Right lobe of liver (tissue), 6 donors: ENCODE data around the gene METTL13. TPM values are rescaled to one million over a fixed set of nuclear protein-coding genes. Genes with fewer than 3 reads are reported as not detected.
"Not testable (repeated sequence)": the region's sequence is repeated elsewhere in the genome, so short reads cannot be mapped to it uniquely, and the experiment has no call there.

Experiments used
- ATAC-seq, 4 donors: fragments of 200-7000 bp; cut with Tn5 transposase; one replicate each; pipeline ENCODE4 v1.9.1; 2020; ENCODE audit warnings: mild to moderate bottlenecking in 4 of 4, moderate library complexity in 4 of 4
- DNase-seq, 3 donors: peaks; one replicate each; pipeline ENCODE4 v3.0.0-alpha.2; 2020
- H3K27ac ChIP-seq, 3 donors: fragments of 200-600 bp; one replicate each; pipeline ENCODE4 v1.8.0; 2022
- H3K27me3 ChIP-seq, 2 donors: fragments of 200-600 bp; one replicate each; pipeline ENCODE4 v1.8.0; 2022
- H3K36me3 ChIP-seq, 4 donors: fragments of 200-600 bp; sonication (generic) in 1 of 4; one replicate each; pipeline versions ENCODE4 v1.5.1 to v1.8.0; 2017 to 2022; ENCODE audit warnings: control low read depth in 1 of 4
- H3K4me1 ChIP-seq, 4 donors: fragments of 200-600 bp; sonication (generic) in 1 of 4; one replicate each; pipeline versions ENCODE4 v1.5.1 to v1.8.0; 2017 to 2022; ENCODE audit warnings: control low read depth in 1 of 4
- H3K4me3 ChIP-seq, 3 donors: fragments of 200-600 bp; one replicate each; pipeline ENCODE4 v1.8.0; 2022
- H3K9me3 ChIP-seq, 4 donors: fragments of 200-600 bp; sonication (generic) in 1 of 4; one replicate each; pipeline versions ENCODE4 v1.5.1 to v1.8.0; 2017 to 2022; ENCODE audit warnings: control low read depth in 1 of 4
- POLR2A ChIP-seq: fragments of 450-650 bp; IDR thresholded peaks from one replicate; pipeline ENCODE4 v1.6.1; 2017; ENCODE audit warnings: antibody characterized with exemption, mild to moderate bottlenecking
- WGBS: methylation state at CpG from one replicate; pipeline ENCODE4 v1.1.6; 2018; ENCODE audit warnings: low coverage, low lambda C conversion rate; ENCODE audit not compliant: insufficient coverage; ENCODE audit errors: missing lambda C conversion rate; 5-methylcytosine and 5-hydroxymethylcytosine counted together
- intact Hi-C, 2 donors: fragments of 100-400 bp; cut with DNase I; formaldehyde crosslinking; loops; one replicate each; pipeline versions ENCODE4 v1.11.2 to v1.14.1; 2022
- total RNA-seq, 6 experiments: library from RNA; depleted of rRNA in 2 of 6; stranded (reverse); fragments of >200 nt in 2 of 6; fragmentation: NEBNext Ultra II Directional in 3 of 6; extraction: Animal tissue kit (Norgen Biotek cat#: 25700) in 3 of 6; gene quantifications; one replicate each; pipeline versions ENCODE4 v1.1.0 to v1.2.4, GENCODE V29; 2016 to 2023
- TF ChIP-seq, protein P1 (sequence below), 4 donors: fragments of 200-600 bp in 3 of 4; fragments of 450-650 bp in 1 of 4; IDR thresholded peaks; one replicate each; pipeline versions ENCODE4 v1.5.1 to v1.8.0; 2016 to 2022; ENCODE audit warnings: antibody characterized with exemption in 4 of 4, mild to moderate bottlenecking in 2 of 4
- donor health status: DM: no; HTN: yes; CAD: no.
- donor health status: DM: no; HTN: no; CAD: no.
- donor health status: DM: no; HTN: no; CAD: no.
- donor health status: DM: no; HTN: yes; CAD: no.
- donor health status: DM: no; HTN: yes; CAD: no.

METTL13 gene
- total RNA-seq, 6 experiments from 2014 or later = 8.9 to 14.4 (median 11.9) TPM

GRCh38 chr1:171794085-171794484 lies 12.6 kb downstream of the METTL13 start:
- peaks cover 0 to 72% (median 21%) of the 10 kb centered on the region in 4 donors for H3K36me3 ChIP-seq
- no peak overlapping the region for H3K4me3 ChIP-seq
- WGBS = 97% methylated on average over 3 of the region's 4 CpGs
- no peak for ATAC-seq
- H3K4me1 ChIP-seq = peaks cover 0 to 3% (median 0%) of the 10 kb centered on the region in 4 donors
- no peaks in the 10 kb centered on the region for H3K9me3 ChIP-seq
- no peaks in the 10 kb centered on the region for H3K27me3 ChIP-seq
- intact Hi-C loops = no loop called here
- no peak for DNase-seq
- no peak for TF ChIP-seq POLR2A
- TF ChIP-seq, protein P1, sequence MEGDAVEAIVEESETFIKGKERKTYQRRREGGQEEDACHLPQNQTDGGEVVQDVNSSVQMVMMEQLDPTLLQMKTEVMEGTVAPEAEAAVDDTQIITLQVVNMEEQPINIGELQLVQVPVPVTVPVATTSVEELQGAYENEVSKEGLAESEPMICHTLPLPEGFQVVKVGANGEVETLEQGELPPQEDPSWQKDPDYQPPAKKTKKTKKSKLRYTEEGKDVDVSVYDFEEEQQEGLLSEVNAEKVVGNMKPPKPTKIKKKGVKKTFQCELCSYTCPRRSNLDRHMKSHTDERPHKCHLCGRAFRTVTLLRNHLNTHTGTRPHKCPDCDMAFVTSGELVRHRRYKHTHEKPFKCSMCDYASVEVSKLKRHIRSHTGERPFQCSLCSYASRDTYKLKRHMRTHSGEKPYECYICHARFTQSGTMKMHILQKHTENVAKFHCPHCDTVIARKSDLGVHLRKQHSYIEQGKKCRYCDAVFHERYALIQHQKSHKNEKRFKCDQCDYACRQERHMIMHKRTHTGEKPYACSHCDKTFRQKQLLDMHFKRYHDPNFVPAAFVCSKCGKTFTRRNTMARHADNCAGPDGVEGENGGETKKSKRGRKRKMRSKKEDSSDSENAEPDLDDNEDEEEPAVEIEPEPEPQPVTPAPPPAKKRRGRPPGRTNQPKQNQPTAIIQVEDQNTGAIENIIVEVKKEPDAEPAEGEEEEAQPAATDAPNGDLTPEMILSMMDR (IDR thresholded peaks at IDR 0.05) = no peak
- no peak overlapping the region for H3K27ac ChIP-seq

DNA sequence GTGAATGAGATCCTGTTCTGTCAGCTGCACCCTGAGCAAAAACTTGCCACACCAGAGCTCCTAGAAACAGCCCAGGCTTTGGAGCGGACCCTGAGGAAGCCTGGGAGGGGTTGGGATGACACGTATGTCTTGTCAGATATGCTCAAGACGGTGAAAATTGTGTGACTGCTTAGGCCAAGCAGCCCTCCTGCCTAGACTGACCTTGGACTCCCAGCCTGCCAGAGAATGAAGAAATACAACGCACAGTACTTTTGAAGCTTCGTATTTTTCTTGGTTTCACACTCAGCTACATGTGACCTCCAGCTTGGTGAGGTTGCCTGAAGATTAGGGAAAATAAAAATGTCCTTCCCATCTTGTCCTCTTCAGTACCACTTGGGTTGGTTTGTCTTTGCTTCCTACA lies 15.1 kb downstream of the METTL13 start:
- no peaks in the 10 kb centered on the region for H3K27me3 ChIP-seq
- no peak overlapping the region for H3K27ac ChIP-seq
- WGBS = no CpG with 5 or more reads among the region's 5 CpGs
- ATAC-seq = no peak
- TF ChIP-seq, protein P1 (IDR thresholded peaks at IDR 0.05) = no peak
- TF ChIP-seq POLR2A = no peak
- H3K9me3 ChIP-seq = no peaks in the 10 kb centered on the region
- peaks cover 0 to 47% (median 12%) of the 10 kb centered on the region in 4 donors for H3K36me3 ChIP-seq
- H3K4me1 ChIP-seq = peaks cover 0 to 3% (median 0%) of the 10 kb centered on the region in 4 donors
- no peak overlapping the region for H3K4me3 ChIP-seq
- DNase-seq = no peak
- intact Hi-C loops = no loop called here

DNA sequence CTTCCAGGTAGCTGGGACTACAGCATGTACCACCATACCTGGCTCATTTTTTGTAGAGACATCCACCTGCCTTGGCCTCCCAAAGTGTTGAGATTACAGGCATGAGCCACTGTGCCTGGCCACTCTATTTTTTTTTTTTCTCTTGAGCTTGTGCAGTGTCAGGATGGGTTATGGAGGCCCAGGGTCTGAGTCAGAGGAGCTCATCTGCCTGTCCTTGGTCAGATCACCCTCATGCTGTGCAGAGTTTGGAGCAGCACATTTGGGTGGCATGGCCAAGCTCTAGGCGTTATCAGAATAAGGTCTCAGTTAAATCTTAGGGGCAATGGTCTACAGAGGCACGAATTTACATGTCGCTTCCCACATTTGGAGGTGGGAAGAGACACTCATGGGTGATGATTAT lies 16.9 kb downstream of the METTL13 start:
- Histone ChIP-seq H3K4me1 (peaks cover 0 to 3% (median 0%) of the 10 kb centered on the region in 4 donors), H3K36me3 (peaks cover 0 to 30% (median 6%) of the 10 kb centered on the region in 4 donors), H3K4me3 (no peak overlapping the region), H3K27ac (no peak overlapping the region), H3K27me3 (no peaks in the 10 kb centered on the region), H3K9me3 (no peaks in the 10 kb centered on the region)
- ATAC-seq (no peak), DNase-seq (no peak)
- WGBS = 97% methylated on average over 3 of the region's 3 CpGs
- intact Hi-C loops = no loop called here
- TF ChIP-seq, protein P1 (IDR thresholded peaks at IDR 0.05) = no peak
- TF ChIP-seq POLR2A = no peak

GRCh38 chr1:171798765-171799164 lies 17.3 kb downstream of the METTL13 start:
- H3K4me1 ChIP-seq = peaks cover 0 to 3% (median 0%) of the 10 kb centered on the region in 4 donors
- intact Hi-C loops = no loop called here
- no peak for TF ChIP-seq POLR2A
- no peak overlapping the region for H3K27ac ChIP-seq
- no peaks in the 10 kb centered on the region for H3K27me3 ChIP-seq
- DNase-seq (no peak), ATAC-seq (no peak)
- 97% methylated on average over 3 of the region's 3 CpGs for WGBS
- H3K9me3 ChIP-seq = no peaks in the 10 kb centered on the region
- H3K4me3 ChIP-seq = no peak overlapping the region
- H3K36me3 ChIP-seq = peaks cover 0 to 25% (median 6%) of the 10 kb centered on the region in 4 donors

GRCh38 chr1:171799166-171799565 lies 17.7 kb downstream of the METTL13 start:
- WGBS = 45% methylated on average over 4 of the region's 4 CpGs
- Histone ChIP-seq H3K27me3 (no peaks in the 10 kb centered on the region), H3K4me3 (no peak overlapping the region), H3K27ac (no peak overlapping the region), H3K36me3 (peaks cover 0 to 23% (median 6%) of the 10 kb centered on the region in 4 donors), H3K9me3 (no peaks in the 10 kb centered on the region), H3K4me1 (peaks cover 0 to 3% (median 0%) of the 10 kb centered on the region in 4 donors)
- TF ChIP-seq POLR2A = no peak
- TF ChIP-seq, protein P1 (IDR thresholded peaks at IDR 0.05) = no peak
- DNase-seq (no peak), ATAC-seq (no peak)
- intact Hi-C loops = no loop called here

GRCh38 chr1:171799698-171800097 lies 18.2 kb downstream of the METTL13 start:
- not testable (repeated sequence) for ATAC-seq
- WGBS = 100% methylated on average over 1 of the region's 2 CpGs
- intact Hi-C loops = loop anchor here in 1 of 2 donors (5.0 kb wide), 1 partner anchor 183 kb away; no protein-coding TSS in a partner anchor

More at GRCh38 chr1:171799698-171800097, 18.2 kb downstream of the METTL13 start:
- not testable (repeated sequence) for DNase-seq, H3K27ac ChIP-seq, H3K4me3 ChIP-seq, H3K27me3 ChIP-seq, H3K4me1 ChIP-seq, H3K9me3 ChIP-seq
- H3K36me3 ChIP-seq = peaks cover 0 to 17% (median 4%) of the 10 kb centered on the region in 4 donors
